KG1 (cell line): ENCODE measurements around the gene PTP4A1.

Experiments
- DNase-seq: peaks from one replicate; lab custom pipeline; 2025; lab: John Stamatoyannopoulos, UW

The PTP4A1 gene

DNA sequence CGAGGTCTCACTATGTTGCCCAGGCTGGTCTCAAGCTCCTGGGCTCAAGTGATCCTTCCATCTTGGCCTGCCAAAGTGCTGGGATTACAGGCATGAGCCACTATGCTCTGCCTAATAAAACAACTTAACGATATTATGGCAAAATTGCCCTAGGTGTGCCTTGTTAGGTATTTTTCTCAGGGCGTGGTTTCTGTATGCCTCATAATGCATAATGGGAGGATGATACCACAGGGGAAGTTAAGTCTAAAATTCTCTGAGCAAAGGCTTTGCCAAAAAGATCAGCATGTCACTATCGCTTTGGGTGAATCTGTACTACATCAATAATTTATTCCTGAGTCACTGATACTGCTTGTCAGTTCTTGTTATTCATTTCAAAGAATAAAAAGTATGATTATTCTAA is 15.9 kb upstream of the PTP4A1 start:
- no peak for DNase-seq

GRCh38 chr6:63558278-63558677 is 14.0 kb upstream of the PTP4A1 start:
- DNase-seq: no peak

DNA sequence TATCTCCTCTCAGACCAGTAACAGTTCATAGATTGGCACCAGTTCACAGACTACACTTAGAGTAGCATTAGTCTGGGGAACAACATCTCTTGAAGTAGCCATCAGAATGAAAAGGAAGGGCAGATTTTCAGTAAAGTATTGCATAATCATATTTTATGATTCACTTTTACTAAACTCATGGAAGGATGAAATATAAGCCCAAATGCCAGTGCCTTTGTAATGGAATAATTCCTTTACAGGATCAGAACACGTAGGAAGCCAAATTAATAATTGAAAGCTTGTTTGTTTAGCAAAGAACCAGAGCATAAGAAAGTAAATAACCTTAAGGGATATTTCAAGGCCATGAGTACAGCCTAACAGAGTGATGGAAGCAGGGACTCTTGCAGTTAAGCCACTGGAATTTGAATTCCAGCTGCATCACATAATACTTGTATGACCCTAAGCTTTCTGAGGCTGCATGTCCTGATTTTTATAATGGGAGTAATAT is 11.4 kb upstream of the PTP4A1 start:
- no peak for DNase-seq

DNA sequence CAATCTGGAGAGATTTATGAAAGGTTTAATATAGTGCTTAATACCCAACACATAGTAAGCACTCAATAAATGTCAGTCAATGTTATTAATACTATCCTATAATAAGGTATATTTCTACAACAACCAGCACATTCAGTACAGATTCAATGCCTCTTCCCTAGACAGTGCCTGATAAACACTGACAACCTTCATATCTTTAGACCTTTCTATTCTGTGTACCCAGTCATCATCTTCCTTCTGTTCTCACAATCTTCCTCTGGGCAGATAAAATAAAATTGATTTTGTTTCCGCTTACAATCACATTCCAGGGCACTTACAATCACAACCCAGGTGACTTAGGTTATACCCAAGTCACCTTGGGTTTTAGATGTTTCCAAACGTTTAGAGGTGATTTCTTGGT is 11.0 kb upstream of the PTP4A1 start:
- no peak for DNase-seq

DNA sequence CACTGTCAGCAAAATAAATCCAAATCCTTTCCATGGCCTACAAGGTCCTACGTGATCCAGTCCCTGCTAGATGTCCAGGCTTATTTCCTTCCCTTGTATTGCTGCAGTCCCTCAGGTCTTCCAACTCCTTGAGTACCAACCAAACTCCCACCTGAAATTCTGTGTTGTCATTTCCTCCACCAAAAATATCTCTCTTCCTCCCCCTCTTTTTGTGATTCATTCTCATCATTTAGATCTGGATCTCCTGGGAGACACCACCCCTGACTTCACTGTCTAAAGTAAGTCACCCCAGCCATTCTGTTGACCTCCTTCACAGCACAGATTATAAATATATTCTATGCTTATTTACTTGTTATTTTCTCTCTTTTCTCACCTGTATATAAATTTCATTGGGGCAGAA is 9.0 kb upstream of the PTP4A1 start:
- DNase-seq: no peak

- DNase-seq: no peak
Observed at GRCh38 chr6:63565058-63565726, 7.1 kb upstream of the PTP4A1 start.

DNA sequence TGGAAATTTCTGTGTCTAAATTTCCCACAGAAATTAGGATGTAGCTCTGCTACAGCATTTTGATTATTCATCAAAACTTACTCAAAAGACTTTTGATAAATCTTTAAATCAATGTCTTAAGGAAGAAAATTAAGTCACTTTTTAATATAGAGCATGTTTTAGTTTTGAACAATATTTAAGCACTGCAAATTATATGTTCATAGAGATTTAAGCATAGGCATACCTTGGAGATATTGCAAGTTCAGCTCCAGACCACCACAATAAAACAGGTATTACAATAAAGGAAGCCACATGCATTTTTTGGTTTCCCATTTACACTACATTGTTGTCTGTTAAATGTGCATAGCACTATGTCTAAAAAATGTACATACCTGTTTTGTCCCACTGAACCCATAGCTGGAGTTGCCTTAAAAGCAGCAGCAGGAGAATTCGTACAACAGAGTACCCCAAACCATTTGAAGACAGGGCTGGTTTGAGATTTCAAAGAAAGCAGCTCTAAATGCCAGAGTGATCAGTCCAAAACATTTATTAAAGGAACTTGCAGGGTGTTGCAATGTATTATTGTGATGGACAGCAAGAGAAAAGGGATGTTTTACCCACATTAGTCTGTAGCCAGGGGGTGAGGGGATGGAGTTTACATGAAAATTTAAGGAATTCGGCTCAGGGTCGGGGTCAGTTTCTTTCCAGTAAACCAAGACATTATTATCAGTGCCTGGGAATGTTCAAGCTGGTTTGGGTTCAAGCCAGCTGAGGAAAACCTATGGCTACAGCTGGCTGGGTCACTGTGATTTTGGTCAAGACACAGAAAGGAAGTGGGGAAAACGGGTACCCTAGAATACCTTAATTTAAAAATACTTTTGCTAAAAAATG is 6.3 kb upstream of the PTP4A1 start:
- no peak for DNase-seq

- no peak for DNase-seq
Observed at GRCh38 chr6:63567966-63568365, 4.3 kb upstream of the PTP4A1 start.

- DNase-seq: no peak
Observed at GRCh38 chr6:63571361-63572043, 778 bp upstream of the PTP4A1 start.

DNA sequence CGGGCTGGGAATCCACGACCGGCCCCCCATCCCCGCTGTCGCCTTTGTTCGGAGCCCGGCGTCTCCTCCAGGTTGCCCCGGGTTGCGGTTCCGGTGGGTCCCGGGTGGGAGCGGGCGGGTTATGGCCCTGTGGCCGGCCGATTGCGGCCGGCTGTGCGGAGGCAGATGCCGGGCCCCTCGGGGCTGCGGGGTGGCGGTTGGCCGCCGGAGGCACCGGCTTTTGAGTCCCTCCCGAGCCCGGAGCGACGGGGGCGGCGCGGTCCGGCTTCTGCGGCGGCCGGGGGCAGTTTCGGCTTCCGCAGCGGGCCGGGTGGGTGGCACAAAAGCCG is 431 bp downstream of the PTP4A1 start:
- DNase-seq: no peak

DNA sequence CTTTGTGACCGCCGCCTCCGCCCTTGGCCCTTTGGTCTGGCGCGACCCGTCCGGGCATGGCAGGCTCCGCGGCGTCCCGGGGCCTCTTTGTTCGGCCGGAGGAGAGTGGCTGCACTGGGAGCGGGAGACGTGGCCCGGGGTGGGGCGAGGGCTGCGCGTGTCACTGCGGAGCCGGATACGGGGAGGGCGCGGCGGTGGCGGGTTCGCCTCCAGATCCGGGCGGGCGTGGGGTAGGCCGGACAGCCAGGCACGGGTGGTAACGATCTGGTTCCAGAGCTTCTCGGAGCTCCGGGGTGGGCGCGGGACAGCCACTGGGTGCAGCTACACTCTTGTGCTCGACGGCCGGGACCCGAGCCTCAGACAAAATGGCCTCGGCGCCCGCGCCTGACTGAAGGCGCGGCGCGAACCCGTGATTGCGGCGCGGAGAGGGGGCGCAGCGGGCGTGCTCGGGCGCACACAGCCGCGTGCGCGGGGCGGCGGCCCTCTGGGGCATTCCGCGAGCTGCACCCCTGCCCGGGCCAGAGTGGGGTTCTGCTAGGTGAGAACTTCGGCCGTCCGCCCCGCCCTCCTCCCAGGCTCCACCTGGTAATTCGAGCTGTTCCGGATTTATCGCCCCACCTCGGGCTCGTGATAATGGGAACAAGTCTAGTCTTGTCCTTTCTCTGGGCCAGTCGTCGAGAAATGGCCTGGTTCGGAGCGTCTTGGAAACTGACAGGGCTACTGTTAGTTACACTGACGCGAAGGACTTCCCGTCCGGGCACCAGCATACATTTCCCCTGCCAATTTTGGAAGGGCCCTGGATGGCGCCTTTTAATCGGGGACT is 1.0 kb downstream of the PTP4A1 start:
- peak; percentile 59 for DNase-seq

GRCh38 chr6:63573899-63574553 is 1.7 kb downstream of the PTP4A1 start:
- DNase-seq: peak; percentile 36

DNA sequence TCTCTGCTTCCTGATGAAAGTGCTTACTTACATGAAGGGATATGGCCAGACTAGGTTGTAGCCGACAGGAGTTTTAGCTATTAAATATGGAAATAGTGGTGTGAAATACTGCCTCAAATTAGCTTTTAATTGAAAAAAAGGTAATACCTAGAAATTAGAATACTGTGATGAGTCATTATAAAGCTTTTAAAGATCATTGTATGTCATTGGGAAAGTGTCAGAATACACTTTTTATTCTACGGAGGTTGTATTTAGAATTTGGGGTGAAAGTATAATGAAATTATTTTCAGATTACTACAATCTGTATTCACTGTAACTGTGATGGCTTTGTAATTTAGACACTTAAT is 2.2 kb downstream of the PTP4A1 start:
- no peak for DNase-seq

GRCh38 chr6:63576147-63576772 is 4.0 kb downstream of the PTP4A1 start:
- no peak for DNase-seq

DNA sequence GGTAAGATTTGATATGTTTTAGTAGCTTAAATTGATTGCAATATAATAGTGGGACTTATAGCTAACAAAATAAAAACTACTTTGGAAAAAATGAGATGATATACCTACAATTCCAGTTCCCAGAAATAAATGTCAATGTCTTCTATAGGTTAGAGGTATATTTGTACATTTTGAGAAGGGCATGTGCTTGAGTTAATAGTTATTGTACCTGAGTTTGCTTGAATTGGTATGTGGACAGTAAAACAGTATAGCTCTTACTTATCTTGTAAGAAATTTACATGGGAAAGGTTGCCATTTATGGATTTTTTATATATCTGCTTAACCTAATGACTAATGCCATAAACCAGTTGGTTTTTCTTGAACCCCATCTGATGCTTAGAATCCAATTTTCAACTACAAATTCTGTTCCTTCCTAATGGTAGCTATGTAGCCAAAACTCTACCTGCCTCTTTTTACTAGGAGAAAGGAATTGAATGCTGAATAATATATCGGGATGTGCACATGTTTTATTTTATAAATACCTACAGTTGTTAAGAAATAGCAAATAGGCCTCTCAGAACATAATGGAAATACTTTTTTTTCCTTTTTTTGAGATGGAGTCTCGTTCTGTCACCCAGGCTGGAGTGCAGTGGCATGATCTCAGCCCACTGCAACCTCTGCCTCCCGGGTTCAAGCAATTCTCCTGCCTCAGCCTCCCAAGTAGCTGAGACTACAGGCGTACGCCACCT is 4.9 kb downstream of the PTP4A1 start:
- no peak for DNase-seq

DNA sequence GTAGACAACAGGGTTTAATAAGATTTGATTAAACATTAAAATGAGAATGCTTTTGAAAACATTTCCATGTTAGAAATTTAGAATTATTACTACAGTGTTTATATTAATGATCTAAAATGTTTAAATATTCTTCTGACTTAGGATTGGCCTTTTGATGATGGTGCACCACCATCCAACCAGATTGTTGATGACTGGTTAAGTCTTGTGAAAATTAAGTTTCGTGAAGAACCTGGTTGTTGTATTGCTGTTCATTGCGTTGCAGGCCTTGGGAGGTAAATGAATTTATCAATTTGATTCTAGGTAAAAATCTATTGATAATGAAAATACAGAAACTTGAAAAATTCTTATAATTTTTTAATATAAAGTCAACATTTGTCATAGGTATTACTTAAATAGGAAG is 6.5 kb downstream of the PTP4A1 start:
- DNase-seq: no peak

DNA sequence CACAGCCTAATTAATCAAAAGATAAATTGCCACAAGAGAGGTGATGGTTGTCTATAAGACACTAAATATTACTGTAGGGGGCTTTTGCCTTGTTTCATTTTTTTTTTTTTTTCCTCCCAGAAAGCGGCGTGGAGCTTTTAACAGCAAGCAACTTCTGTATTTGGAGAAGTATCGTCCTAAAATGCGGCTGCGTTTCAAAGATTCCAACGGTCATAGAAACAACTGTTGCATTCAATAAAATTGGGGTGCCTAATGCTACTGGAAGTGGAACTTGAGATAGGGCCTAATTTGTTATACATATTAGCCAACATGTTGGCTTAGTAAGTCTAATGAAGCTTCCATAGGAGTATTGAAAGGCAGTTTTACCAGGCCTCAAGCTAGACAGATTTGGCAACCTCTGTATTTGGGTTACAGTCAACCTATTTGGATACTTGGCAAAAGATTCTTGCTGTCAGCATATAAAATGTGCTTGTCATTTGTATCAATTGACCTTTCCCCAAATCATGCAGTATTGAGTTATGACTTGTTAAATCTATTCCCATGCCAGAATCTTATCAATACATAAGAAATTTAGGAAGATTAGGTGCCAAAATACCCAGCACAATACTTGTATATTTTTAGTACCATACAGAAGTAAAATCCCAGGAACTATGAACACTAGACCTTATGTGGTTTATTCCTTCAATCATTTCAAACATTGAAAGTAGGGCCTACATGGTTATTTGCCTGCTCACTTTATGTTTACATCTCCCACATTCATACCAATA is 7.8 kb downstream of the PTP4A1 start:
- DNase-seq: no peak

DNA sequence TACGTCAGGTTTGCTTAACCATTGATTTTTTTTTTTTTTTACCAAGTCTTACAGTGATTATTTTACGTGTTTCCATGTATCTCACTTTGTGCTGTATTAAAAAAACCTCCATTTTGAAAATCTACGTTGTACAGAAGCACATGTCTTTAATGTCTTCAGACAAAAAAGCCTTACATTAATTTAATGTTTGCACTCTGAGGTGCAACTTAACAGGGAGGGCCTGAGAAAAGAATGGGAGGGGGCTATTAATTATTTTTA is 8.4 kb downstream of the PTP4A1 start:
- no peak for DNase-seq

DNA sequence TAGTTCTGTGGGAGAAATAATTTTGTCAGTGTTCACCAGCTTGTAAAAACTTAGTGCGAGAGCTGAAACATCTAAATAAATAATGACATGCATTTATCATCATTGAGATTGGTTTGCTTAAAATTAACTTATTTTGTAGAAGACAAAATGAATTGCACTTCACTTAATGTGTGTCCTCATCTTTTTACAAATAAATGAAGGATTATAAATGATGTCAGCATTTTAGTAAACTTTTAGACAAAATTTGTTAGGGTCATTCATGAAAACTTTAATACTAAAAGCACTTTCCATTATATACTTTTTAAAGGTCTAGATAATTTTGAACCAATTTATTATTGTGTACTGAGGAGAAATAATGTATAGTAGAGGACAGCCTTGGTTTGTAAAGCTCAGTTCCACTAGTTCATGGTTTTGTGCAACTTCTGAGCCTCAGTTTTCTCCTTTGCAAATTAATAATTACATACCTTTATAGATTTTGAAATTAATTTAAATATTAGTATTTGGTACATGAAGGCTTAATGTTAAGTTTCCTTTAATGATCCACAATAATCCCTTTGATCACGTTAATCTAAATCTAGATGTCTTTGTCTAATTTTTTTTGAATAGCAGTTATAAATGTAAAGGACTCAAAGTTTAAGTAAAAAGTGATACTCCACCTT is 9.2 kb downstream of the PTP4A1 start:
- DNase-seq: no peak
